Measurements from ENCODE around the gene TPCN1.

DNA sequence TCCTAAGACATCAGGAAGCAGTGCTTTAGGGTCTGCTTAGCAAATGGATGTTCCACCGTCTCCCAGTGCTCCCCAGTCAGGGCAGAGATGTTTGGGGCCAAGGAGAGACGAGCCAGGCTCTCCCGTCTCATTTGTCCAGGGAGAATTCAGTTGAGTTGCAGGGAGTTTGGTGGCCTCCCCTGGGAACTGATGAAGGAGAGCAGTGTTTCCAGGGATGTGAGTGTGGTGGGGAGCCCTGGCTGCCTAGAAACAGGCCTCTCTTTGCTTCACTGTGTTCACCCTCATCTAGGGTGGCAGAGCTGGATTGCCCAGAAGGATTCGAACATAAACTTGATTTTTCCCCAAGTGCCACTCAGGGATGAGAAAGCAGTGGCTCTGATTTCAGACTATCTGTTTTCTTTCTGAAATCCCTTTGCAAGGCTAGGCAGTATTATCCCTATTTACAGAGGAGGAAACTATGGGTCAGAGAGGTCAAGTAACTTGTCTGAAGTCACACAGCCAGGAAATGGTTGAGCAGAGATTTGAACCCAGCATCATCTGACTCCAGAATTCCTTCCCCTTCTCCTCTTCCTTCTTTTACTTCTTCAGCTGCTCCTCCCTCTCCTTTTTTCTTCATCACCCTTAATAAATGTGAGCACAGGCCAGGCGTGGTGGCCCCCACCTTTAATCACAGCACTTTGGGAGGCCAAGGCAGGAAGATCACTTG lies 6.6 kb downstream of the TPCN1 start:
- TF ChIP-seq, protein P1, sequence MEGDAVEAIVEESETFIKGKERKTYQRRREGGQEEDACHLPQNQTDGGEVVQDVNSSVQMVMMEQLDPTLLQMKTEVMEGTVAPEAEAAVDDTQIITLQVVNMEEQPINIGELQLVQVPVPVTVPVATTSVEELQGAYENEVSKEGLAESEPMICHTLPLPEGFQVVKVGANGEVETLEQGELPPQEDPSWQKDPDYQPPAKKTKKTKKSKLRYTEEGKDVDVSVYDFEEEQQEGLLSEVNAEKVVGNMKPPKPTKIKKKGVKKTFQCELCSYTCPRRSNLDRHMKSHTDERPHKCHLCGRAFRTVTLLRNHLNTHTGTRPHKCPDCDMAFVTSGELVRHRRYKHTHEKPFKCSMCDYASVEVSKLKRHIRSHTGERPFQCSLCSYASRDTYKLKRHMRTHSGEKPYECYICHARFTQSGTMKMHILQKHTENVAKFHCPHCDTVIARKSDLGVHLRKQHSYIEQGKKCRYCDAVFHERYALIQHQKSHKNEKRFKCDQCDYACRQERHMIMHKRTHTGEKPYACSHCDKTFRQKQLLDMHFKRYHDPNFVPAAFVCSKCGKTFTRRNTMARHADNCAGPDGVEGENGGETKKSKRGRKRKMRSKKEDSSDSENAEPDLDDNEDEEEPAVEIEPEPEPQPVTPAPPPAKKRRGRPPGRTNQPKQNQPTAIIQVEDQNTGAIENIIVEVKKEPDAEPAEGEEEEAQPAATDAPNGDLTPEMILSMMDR (conservative IDR thresholded peaks at IDR 0.05): no peak
- TF ChIP-seq EZH2 (IDR thresholded peaks at IDR 0.05; ENCODE audit: low read depth): no peak

Measured in PC-9 (cell line).